ENCODE results near the gene ZNF605.
"Not testable (repeated sequence)": the region's sequence is repeated elsewhere in the genome, so short reads cannot be mapped to it uniquely, and the experiment has no call there.

ZNF605 gene

GRCh38 chr12:132941336-132941954 is 14.7 kb downstream of the ZNF605 start:
- ChIA-PET CTCF (no interaction called here), POLR2A (no interaction called here)
- H3K4me3 ChIP-seq (ENCODE audit: low read depth, low read length) = no peak overlapping the region
- no peak for DNase-seq (ENCODE audit: low read depth, low spot score)
- no peak for TF ChIP-seq CTCF (IDR thresholded peaks at IDR 0.05; ENCODE audit: insufficient read depth, low read length, missing control alignments)

GRCh38 chr12:132940071-132940719 is 15.9 kb downstream of the ZNF605 start:
- no peak for TF ChIP-seq CTCF (IDR thresholded peaks at IDR 0.05; ENCODE audit: insufficient read depth, low read length, missing control alignments)
- DNase-seq (ENCODE audit: low read depth, low spot score) = no peak
- CTCF ChIA-PET = no interaction called here
- POLR2A ChIA-PET = interaction anchor here (0.7 kb wide), 1 partner anchor 10 kb away, joined by 3 read pairs; no protein-coding TSS in a partner anchor
- H3K4me3 ChIP-seq (ENCODE audit: low read depth, low read length) = no peak overlapping the region

- DNase-seq (ENCODE audit: low read depth, low spot score); H3K4me3 ChIP-seq (ENCODE audit: low read depth, low read length); CTCF ChIA-PET; POLR2A ChIA-PET: not testable (repeated sequence)
Observed at GRCh38 chr12:132938807-132939206, 17.3 kb downstream of the ZNF605 start.

- no peak for TF ChIP-seq CTCF (IDR thresholded peaks at IDR 0.05; ENCODE audit: insufficient read depth, low read length, missing control alignments)
- ChIA-PET POLR2A (no interaction called here), CTCF (no interaction called here)
- H3K4me3 ChIP-seq (ENCODE audit: low read depth, low read length) = no peak overlapping the region
- DNase-seq (ENCODE audit: low read depth, low spot score) = no peak
Observed at GRCh38 chr12:132937476-132937875, 18.6 kb downstream of the ZNF605 start.

- CTCF ChIA-PET; DNase-seq (ENCODE audit: low read depth, low spot score); POLR2A ChIA-PET; H3K4me3 ChIP-seq (ENCODE audit: low read depth, low read length): not testable (repeated sequence)
Observed at GRCh38 chr12:132936921-132937320, 19.2 kb downstream of the ZNF605 start.

GRCh38 chr12:132936163-132936562 is 19.9 kb downstream of the ZNF605 start:
- no peak overlapping the region for H3K4me3 ChIP-seq (ENCODE audit: low read depth, low read length)
- no peak for TF ChIP-seq CTCF (IDR thresholded peaks at IDR 0.05; ENCODE audit: insufficient read depth, low read length, missing control alignments)
- no peak for DNase-seq (ENCODE audit: low read depth, low spot score)
- CTCF ChIA-PET = no interaction called here
- POLR2A ChIA-PET = no interaction called here

- ChIA-PET POLR2A (no interaction called here), CTCF (no interaction called here)
- no peak overlapping the region for H3K4me3 ChIP-seq (ENCODE audit: low read depth, low read length)
- DNase-seq (ENCODE audit: low read depth, low spot score) = no peak
- no peak for TF ChIP-seq CTCF (IDR thresholded peaks at IDR 0.05; ENCODE audit: insufficient read depth, low read length, missing control alignments)
Observed at GRCh38 chr12:132926415-132926833, 29.7 kb downstream of the ZNF605 start.
